IMR-90 (cell line): ENCODE measurements around the gene CNDP1. TPM values are rescaled to one million over a fixed set of nuclear protein-coding genes. Genes with fewer than 3 reads are reported as not detected.

Source experiments
- ATAC-seq: fragments of 200-7000 bp; cut with Tn5 transposase; 2 replicates; pipeline ENCODE4 v1.9.1; 2020; ENCODE audit warnings: low read depth, mild to moderate bottlenecking, moderate library complexity
- BruUV-seq: library from RNA; stranded (reverse); fragments of 400-500 nt; replicated peaks from 2 replicates; lab custom pipeline; 2021; lab: Mats Ljungman, UMichigan
- CTCF ChIA-PET: fragments of 300-600 bp; formaldehyde crosslinking; extraction: SDS; loops from one replicate; lab custom pipeline; 2021; ENCODE audit warnings: antibody characterized with exemption; lab: Yijun Ruan, JAX
- POLR2A ChIA-PET: fragments of 300-600 bp; sonication (Branson Sonifier 250); formaldehyde crosslinking; loops from one replicate; lab custom pipeline; 2022; ENCODE audit warnings: antibody characterized with exemption; ENCODE audit not compliant: unreplicated experiment; lab: Charles Lee
- DNase-seq: peaks from one replicate; pipeline ENCODE4 v3.0.0; 2013
- H2AFZ ChIP-seq: replicated peaks from 2 replicates; pipeline ENCODE3; 2013; ENCODE audit warnings: low read length, mild to moderate bottlenecking; ENCODE audit not compliant: poor library complexity
- H2AK5ac ChIP-seq: 2 replicates; pipeline ENCODE4 v1.6.1; 2013; ENCODE audit warnings: low read depth, low read length, inconsistent platforms
- H2AK9ac ChIP-seq: replicated peaks from 2 replicates; pipeline ENCODE3; 2013; ENCODE audit warnings: mild to moderate bottlenecking, low read depth, low read length, moderate library complexity; ENCODE audit not compliant: poor library complexity
- H2BK120ac ChIP-seq: 2 replicates; pipeline ENCODE4 v1.6.1; 2013; ENCODE audit warnings: low read depth, low read length, inconsistent platforms
- H2BK15ac ChIP-seq: 3 replicates; pipeline ENCODE4 v1.6.1; 2013; ENCODE audit warnings: low read depth, low read length, inconsistent platforms
- H2BK20ac ChIP-seq: 2 replicates; pipeline ENCODE4 v1.6.1; 2013; ENCODE audit warnings: low read depth, mild to moderate bottlenecking, inconsistent platforms, low read length, moderate library complexity
- H2BK5ac ChIP-seq: 2 replicates; pipeline ENCODE4 v1.6.1; 2013; ENCODE audit warnings: mild to moderate bottlenecking, low read depth, low read length, inconsistent platforms; ENCODE audit not compliant: poor library complexity, severe bottlenecking
- H3K14ac ChIP-seq: replicated peaks from 2 replicates; pipeline ENCODE4 v1.6.1; 2013; ENCODE audit warnings: low read depth, low read length, inconsistent platforms
- H3K18ac ChIP-seq: 2 replicates; pipeline ENCODE4 v1.6.1; 2013; ENCODE audit warnings: low read depth, low read length, control low read depth
- H3K23ac ChIP-seq: 2 replicates; pipeline ENCODE4 v1.6.1; 2013; ENCODE audit warnings: low read depth, low read length, inconsistent platforms
- H3K27ac ChIP-seq: 2 replicates; pipeline ENCODE4 v1.5.1; 2013; ENCODE audit warnings: mild to moderate bottlenecking, control low read depth, low read length; ENCODE audit not compliant: insufficient read depth
- H3K27me3 ChIP-seq: 2 replicates; pipeline ENCODE4 v1.6.1; 2013; ENCODE audit warnings: low read length; ENCODE audit not compliant: control insufficient read depth, insufficient read depth
- H3K36me3 ChIP-seq: 2 replicates; pipeline ENCODE4 v1.6.1; 2013; ENCODE audit warnings: low read length, mixed read lengths; ENCODE audit not compliant: control insufficient read depth, insufficient read depth
- H3K4ac ChIP-seq: 2 replicates; pipeline ENCODE4 v1.6.1; 2013; ENCODE audit warnings: low read depth, low read length, inconsistent platforms
- H3K4me1 ChIP-seq: 2 replicates; pipeline ENCODE4 v1.6.1; 2013; ENCODE audit warnings: low read length, mixed read lengths; ENCODE audit not compliant: control insufficient read depth, insufficient read depth
- H3K4me2 ChIP-seq: 2 replicates; pipeline ENCODE4 v1.6.1; 2013; ENCODE audit warnings: low read depth, mild to moderate bottlenecking, control low read depth, low read length, moderate library complexity
- H3K4me3 ChIP-seq: 2 replicates; pipeline ENCODE4 v1.5.1; 2013; ENCODE audit warnings: low read depth, mild to moderate bottlenecking, control low read depth, low read length, moderate library complexity; ENCODE audit not compliant: insufficient read depth
- H3K56ac ChIP-seq: 2 replicates; pipeline ENCODE4 v1.6.1; 2013; ENCODE audit warnings: low read length, inconsistent platforms; ENCODE audit not compliant: insufficient read depth; ENCODE audit errors: extremely low read depth
- H3K79me1 ChIP-seq, 2 experiments: 2 replicates each; pipeline ENCODE4 v1.6.1; 2013; ENCODE audit warnings: low read length in 2 of 2, inconsistent platforms in 1 of 2, low read depth in 1 of 2
- H3K9ac ChIP-seq: 2 replicates; pipeline ENCODE4 v1.6.1; 2013; ENCODE audit warnings: low read depth, low read length, control low read depth
- H3K9me1 ChIP-seq: 2 replicates; pipeline ENCODE4 v1.6.1; 2013; ENCODE audit warnings: low read length, inconsistent platforms; ENCODE audit not compliant: insufficient read depth
- H3K9me3 ChIP-seq: 2 replicates; pipeline ENCODE4 v1.6.1; 2013; ENCODE audit warnings: low read length; ENCODE audit not compliant: control insufficient read depth, insufficient read depth
- H4K20me1 ChIP-seq: 2 replicates; pipeline ENCODE4 v1.6.1; 2013; ENCODE audit warnings: low read length, inconsistent platforms; ENCODE audit not compliant: insufficient read depth
- H4K5ac ChIP-seq: 2 replicates; pipeline ENCODE4 v1.6.1; 2013; ENCODE audit warnings: mild to moderate bottlenecking, low read depth, low read length, control low read depth
- H4K8ac ChIP-seq, 2 experiments: 2 replicates each; pipeline ENCODE4 v1.6.1; 2013; ENCODE audit warnings: low read depth in 2 of 2, low read length in 2 of 2, control low read depth in 1 of 2, inconsistent platforms in 1 of 2
- H4K91ac ChIP-seq: 2 replicates; pipeline ENCODE4 v1.6.1; 2013; ENCODE audit warnings: low read depth, low read length, inconsistent platforms; ENCODE audit not compliant: insufficient read depth
- CEBPB ChIP-seq: IDR thresholded peaks from 2 replicates; pipeline ENCODE4 v1.6.1; 2012; ENCODE audit warnings: low read depth, low read length, improper control_type of control experiment
- RAD21 ChIP-seq: IDR thresholded peaks from 2 replicates; pipeline ENCODE4 v1.6.1; 2012; ENCODE audit warnings: low read length, improper control_type of control experiment
- SMC3 ChIP-seq: fragments of 150-350 bp; IDR thresholded peaks from 2 replicates; pipeline ENCODE4 v1.6.1; 2016; ENCODE audit warnings: low read depth, mild to moderate bottlenecking, antibody characterized with exemption, low read length, moderate library complexity
- WGBS, 2 experiments: methylation state at CpG; one replicate each; pipeline versions ENCODE4 v1.1.5 to v1.1.7; 2013; ENCODE audit warnings: missing lambda C conversion rate in 2 of 2; ENCODE audit not compliant: insufficient read length in 1 of 2; ENCODE audit errors: extremely low coverage in 2 of 2; 5-methylcytosine and 5-hydroxymethylcytosine counted together
- dilution Hi-C: fragments of 300-500 bp; cut with HindIII; formaldehyde crosslinking; loops from one replicate; pipeline ENCODE4 v1.14.3; 2018; ENCODE audit warnings: low sequenced_read_pairs; ENCODE audit not compliant: unreplicated experiment
- in situ Hi-C: fragments of 300-500 bp; cut with MboI; formaldehyde crosslinking; loops from 3 replicates; pipeline ENCODE4 v1.14.3; 2019; ENCODE audit warnings: low sequenced_read_pairs, inconsistent platforms, mixed read lengths
- intact Hi-C: fragments of 100-400 bp; cut with micrococcal nuclease; formaldehyde crosslinking; loops from 2 replicates; pipeline ENCODE4 v1.10.0; 2022
- polyA plus RNA-seq, 3 experiments: library from polyadenylated mRNA; depleted of rRNA; stranded (reverse); fragments of >200 nt; gene quantifications; 2 replicates each; pipeline ENCODE4 v1.2.3, GENCODE V29; 2012; ENCODE audit warnings: low replicate concordance in 1 of 3
- total RNA-seq: library from RNA; depleted of rRNA; stranded (reverse); fragments of >200 nt; gene quantifications from 2 replicates; pipeline ENCODE4 v1.2.3, GENCODE V29; 2012

The CNDP1 gene
- total and polyA plus RNA-seq, 2 of the 4 experiments (the other 2 are of a cell fraction) = not detected

DNA sequence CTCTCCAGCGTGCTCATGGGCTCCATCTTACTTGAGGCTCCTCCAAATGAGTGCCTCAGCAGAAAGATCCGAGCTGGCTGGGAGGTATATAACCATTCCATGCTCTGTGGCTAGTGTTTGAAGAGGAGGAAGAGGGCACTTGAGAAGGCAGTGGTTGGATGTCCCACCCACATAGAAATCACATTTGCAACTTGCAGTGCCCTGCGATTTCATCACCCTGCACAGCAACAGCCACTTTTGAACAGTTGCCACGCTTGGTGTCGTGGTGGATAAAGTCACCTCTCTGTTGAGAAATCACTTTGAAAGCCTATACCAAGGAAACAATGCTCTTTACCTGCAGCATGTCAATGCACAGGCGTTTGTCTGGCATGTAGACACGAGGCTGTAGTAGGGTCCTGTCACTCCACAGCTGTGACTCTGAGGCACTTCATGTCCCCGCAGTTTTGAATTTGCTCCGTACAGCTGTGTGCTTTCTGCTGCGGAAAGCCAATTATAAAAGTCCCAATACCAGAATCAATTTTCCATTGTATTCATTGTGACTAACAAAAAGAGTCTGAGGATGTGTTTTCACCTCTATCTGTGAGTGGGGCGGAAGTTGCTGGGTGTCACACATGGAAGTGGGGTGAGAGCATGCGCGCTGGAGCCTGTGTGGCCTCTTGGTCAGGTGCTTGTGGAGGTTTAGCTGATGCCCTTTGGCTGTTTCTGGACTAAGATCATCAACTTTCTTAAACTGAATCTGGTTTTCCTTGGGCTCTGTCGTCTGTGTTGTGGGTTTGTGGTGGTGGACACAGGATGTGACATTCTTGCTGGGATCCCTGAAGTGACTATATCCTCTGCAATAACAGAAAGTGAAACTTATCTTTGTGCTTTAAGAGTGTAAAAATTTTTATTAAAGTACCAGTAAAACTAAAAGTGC lies 35.3 kb upstream of the CNDP1 start:
- no peak overlapping the region for H2BK5ac ChIP-seq
- no peak overlapping the region for H3K4me3 ChIP-seq
- H3K23ac ChIP-seq = no peak overlapping the region
- ChIA-PET POLR2A (no interaction called here), CTCF (interaction anchor here (0.7 kb wide), 1 partner anchor 59 kb away, joined by 4 read pairs; no protein-coding TSS in a partner anchor)
- H3K14ac ChIP-seq = no peak overlapping the region
- peaks cover 5% of the 10 kb centered on the region; the same call in 1 of the 2 replicates for H3K4me1 ChIP-seq
- no peaks in the 10 kb centered on the region for H4K20me1 ChIP-seq
- DNase-seq (no peak), ATAC-seq (no peak)
- no peak overlapping the region for H3K56ac ChIP-seq
- no peak overlapping the region for H2BK15ac ChIP-seq
- H3K18ac ChIP-seq = no peak overlapping the region
- no peak overlapping the region for H4K5ac ChIP-seq
- dilution Hi-C loops (no loop called here), in situ Hi-C loops (no loop called here), intact Hi-C loops (loop anchor here (5.0 kb wide), 2 partner anchors 53 to 1848 kb away; no protein-coding TSS in a partner anchor)
- peaks cover 16 to 27% of the 10 kb centered on the region in 2 experiments for H3K79me1 ChIP-seq
- peak overlapping the region; percentile 7 for H2AK9ac ChIP-seq
- no peak overlapping the region for H3K4me2 ChIP-seq
- H2BK120ac ChIP-seq = no peak overlapping the region
- peaks cover 4% of the 10 kb centered on the region; the same call in 1 of the 2 replicates for H3K9me1 ChIP-seq
- no peak overlapping the region for H2AFZ ChIP-seq
- no peak overlapping the region for H3K27ac ChIP-seq
- H2AK5ac ChIP-seq = no peak overlapping the region
- H3K36me3 ChIP-seq = peaks cover 19% of the 10 kb centered on the region
- H3K9ac ChIP-seq = no peak overlapping the region
- H2BK20ac ChIP-seq = no peak overlapping the region
- no peak overlapping the region for H4K91ac ChIP-seq
- H3K9me3 ChIP-seq = no peaks in the 10 kb centered on the region
- 93% methylated on average over 5 of the region's 14 CpGs; no CpG with 5 or more reads in 1 of the 2 experiments for WGBS, 2 experiments
- TF ChIP-seq RAD21 = no peak
- no peak for TF ChIP-seq SMC3
- TF ChIP-seq CEBPB = no peak
- H3K27me3 ChIP-seq = no peaks in the 10 kb centered on the region; the same call in 1 of the 2 replicates
- no peak overlapping the region for H3K4ac ChIP-seq
- no TSS peak for BruUV-seq
- H4K8ac ChIP-seq = no peak overlapping the region
